Common myeloid progenitor, CD34-positive (primary cell): ENCODE results near the gene PCLAF.
"Not testable (repeated sequence)": the region's sequence is repeated elsewhere in the genome, so short reads cannot be mapped to it uniquely, and the experiment has no call there.

Source experiments
- CTCF ChIA-PET: fragments of 350-600 bp; sonication (Branson Sonifier 250); formaldehyde crosslinking; loops from one replicate; lab custom pipeline; 2021; ENCODE audit warnings: antibody characterized with exemption; lab: Charles Lee
- POLR2A ChIA-PET: fragments of 350-600 bp; sonication (Branson Sonifier 250); formaldehyde crosslinking; loops from one replicate; lab custom pipeline; 2021; ENCODE audit warnings: antibody characterized with exemption; lab: Charles Lee
- DNase-seq, 3 donors: peaks; one replicate each; pipeline versions ENCODE4 v3.0.0 to v3.0.0-alpha.2; 2013
- H3K27ac ChIP-seq, 2 experiments: 1 replicate in 1 of 2; 2 replicates in 1 of 2; pipeline ENCODE4 v1.7.0; 2013; ENCODE audit warnings: inconsistent platforms in 2 of 2, low read length in 2 of 2, mild to moderate bottlenecking in 2 of 2, low read depth in 1 of 2, moderate library complexity in 1 of 2; ENCODE audit not compliant: severe bottlenecking in 2 of 2, insufficient read depth in 1 of 2, poor library complexity in 1 of 2
- H3K27me3 ChIP-seq, 5 experiments: replicated peaks in 2 of 5; 1 replicate in 3 of 5; 2 replicates in 2 of 5; pipeline versions ENCODE4 v1.6.1 to v1.7.0; 2013; ENCODE audit warnings: low read length in 4 of 5, mild to moderate bottlenecking in 2 of 5, moderate library complexity in 2 of 5, inconsistent platforms in 1 of 5; ENCODE audit not compliant: insufficient read depth in 5 of 5, control insufficient read depth in 4 of 5
- H3K36me3 ChIP-seq, 4 experiments: 1 replicate in 2 of 4; 2 replicates in 2 of 4; pipeline versions ENCODE4 v1.6.1 to v1.7.0; 2013; ENCODE audit warnings: low read length in 3 of 4, control low read depth in 1 of 4, mild to moderate bottlenecking in 1 of 4; ENCODE audit not compliant: control insufficient read depth in 4 of 4, insufficient read depth in 4 of 4
- H3K4me1 ChIP-seq, 4 experiments: 1 replicate in 3 of 4; 2 replicates in 1 of 4; pipeline versions ENCODE4 v1.6.1 to v1.7.1; 2013; ENCODE audit warnings: low read length in 3 of 4, mild to moderate bottlenecking in 3 of 4, control low read depth in 1 of 4, inconsistent platforms in 1 of 4, moderate library complexity in 1 of 4; ENCODE audit not compliant: control insufficient read depth in 4 of 4, insufficient read depth in 4 of 4; ENCODE audit errors: control extremely low read depth in 1 of 4
- H3K4me3 ChIP-seq, 7 experiments: 1 replicate in 4 of 7; 2 replicates in 3 of 7; pipeline versions ENCODE4 v1.5.1 to v1.7.0; 2013; ENCODE audit warnings: mild to moderate bottlenecking in 7 of 7, low read length in 6 of 7, moderate library complexity in 6 of 7, inconsistent platforms in 2 of 7, low read depth in 2 of 7, control low read depth in 1 of 7; ENCODE audit not compliant: insufficient read depth in 4 of 7, control insufficient read depth in 1 of 7; ENCODE audit errors: extremely low read depth in 1 of 7
- H3K9me3 ChIP-seq, 5 experiments: 1 replicate in 4 of 5; 2 replicates in 1 of 5; pipeline versions ENCODE4 v1.6.1 to v1.7.1; 2013; ENCODE audit warnings: low read length in 4 of 5, mild to moderate bottlenecking in 2 of 5, inconsistent platforms in 1 of 5, low read depth in 1 of 5, moderate library complexity in 1 of 5; ENCODE audit not compliant: control insufficient read depth in 4 of 5, insufficient read depth in 2 of 5; ENCODE audit errors: control extremely low read depth in 1 of 5
- WGBS: methylation state at CpG from one replicate; pipeline ENCODE4 v1.1.5; 2013; ENCODE audit not compliant: insufficient coverage; 5-methylcytosine and 5-hydroxymethylcytosine counted together

Gene PCLAF

DNA sequence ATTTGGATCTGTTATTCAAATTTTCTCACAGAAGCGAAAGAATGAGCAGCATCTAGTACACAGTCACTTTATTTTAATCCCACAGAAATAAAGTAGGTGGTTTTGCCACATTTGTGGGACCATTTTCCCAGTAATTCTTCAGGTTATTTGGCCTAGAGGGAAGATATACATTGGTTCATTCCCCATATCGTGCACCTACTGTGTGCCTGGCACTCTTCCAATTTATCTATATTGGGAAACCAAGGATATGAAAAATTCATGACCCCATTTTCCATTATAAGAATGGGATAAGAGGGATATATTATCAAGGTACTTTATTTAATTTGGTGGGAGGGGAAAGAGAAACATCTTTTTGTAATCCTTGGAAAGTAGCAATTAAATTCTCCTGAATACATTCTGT lies 41.5 kb upstream of the PCLAF start:
- peaks cover under 1 to 9% (median 4%) of the 10 kb centered on the region in 4 experiments for H3K4me1 ChIP-seq
- CTCF ChIA-PET = interaction anchor here (2.3 kb wide), 1 partner anchor 259 kb away, joined by 10 read pairs; no protein-coding TSS in a partner anchor

DNA sequence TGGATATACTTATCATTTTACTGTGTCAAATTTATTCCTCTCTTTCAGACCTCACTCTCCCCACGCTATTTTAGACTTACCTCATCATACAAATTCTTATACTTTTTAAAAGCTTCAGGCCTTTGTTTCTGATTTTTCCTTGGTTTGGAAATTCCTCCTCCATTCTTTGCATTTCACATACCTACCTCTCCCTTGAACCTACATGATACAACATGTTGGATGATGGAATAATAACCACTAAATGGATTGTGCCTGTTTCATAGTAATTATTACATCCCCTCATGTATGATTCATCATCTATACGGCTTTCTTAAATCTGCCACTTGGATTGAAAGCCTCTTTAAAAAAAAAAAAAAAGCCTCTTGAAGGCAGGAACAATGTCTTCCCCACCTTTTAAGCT lies 31.0 kb upstream of the PCLAF start:
- no peaks in the 10 kb centered on the region for H3K27me3 ChIP-seq
- no peak overlapping the region for H3K27ac ChIP-seq
- no peaks in the 10 kb centered on the region for H3K9me3 ChIP-seq
- DNase-seq = no peak
- no peak overlapping the region for H3K4me3 ChIP-seq
- H3K4me1 ChIP-seq = no peaks in the 10 kb centered on the region
- WGBS = 100% methylated on average over 1 of the region's 2 CpGs
- H3K36me3 ChIP-seq = peaks cover 4 to 50% (median 34%) of the 10 kb centered on the region in 4 experiments
- POLR2A ChIA-PET = no interaction called here
- CTCF ChIA-PET = interaction anchor here (0.9 to 1.4 kb wide), 2 partner anchors 13 to 241 kb away, joined by 3 read pairs; no protein-coding TSS in a partner anchor

More for the DNA sequence above, 41.5 kb upstream of the PCLAF start:
- Histone ChIP-seq H3K36me3 (peaks cover 10 to 35% (median 19%) of the 10 kb centered on the region in 4 experiments), H3K4me3 (no peak overlapping the region), H3K27me3 (no peaks in the 10 kb centered on the region), H3K9me3 (no peaks in the 10 kb centered on the region), H3K27ac (no peak overlapping the region)
- WGBS = 100% methylated on average over 1 of the region's 2 CpGs
- POLR2A ChIA-PET = no interaction called here
- DNase-seq = no peak

GRCh38 chr15:64400583-64400982 lies 19.3 kb upstream of the PCLAF start:
- ChIA-PET CTCF (no interaction called here), POLR2A (interaction anchor here (0.6 kb wide), 1 partner anchor 21 kb away, joined by 3 read pairs; no protein-coding TSS in a partner anchor)
- Histone ChIP-seq H3K36me3 (peaks cover 15 to 70% (median 28%) of the 10 kb centered on the region in 4 experiments), H3K27ac (no peak overlapping the region), H3K27me3 (no peaks in the 10 kb centered on the region), H3K4me3 (no peak overlapping the region), H3K4me1 (peaks cover 0 to 3% (median 0%) of the 10 kb centered on the region in 4 experiments), H3K9me3 (no peaks in the 10 kb centered on the region)
- WGBS = 100% methylated on average over 1 of the region's 2 CpGs
- DNase-seq = no peak

GRCh38 chr15:64398575-64398974 lies 17.3 kb upstream of the PCLAF start:
- H3K27ac ChIP-seq = no peak overlapping the region
- H3K36me3 ChIP-seq = peaks cover 16 to 69% (median 30%) of the 10 kb centered on the region in 4 experiments
- CTCF ChIA-PET = interaction anchor here (0.7 to 1.1 kb wide), 5 partner anchors 10 to 266 kb away, joined by 3 to 4 read pairs (median 3); no protein-coding TSS in a partner anchor
- H3K4me1 ChIP-seq = no peaks in the 10 kb centered on the region
- no peak overlapping the region for H3K4me3 ChIP-seq
- H3K9me3 ChIP-seq = no peaks in the 10 kb centered on the region
- no peak for DNase-seq
- 100% methylated on average over 1 of the region's 2 CpGs for WGBS
- POLR2A ChIA-PET = interaction anchor here (1.2 kb wide), 1 partner anchor 11 kb away, joined by 4 read pairs; the partner anchor contains the start of gene TRIP4
- H3K27me3 ChIP-seq = no peaks in the 10 kb centered on the region

DNA sequence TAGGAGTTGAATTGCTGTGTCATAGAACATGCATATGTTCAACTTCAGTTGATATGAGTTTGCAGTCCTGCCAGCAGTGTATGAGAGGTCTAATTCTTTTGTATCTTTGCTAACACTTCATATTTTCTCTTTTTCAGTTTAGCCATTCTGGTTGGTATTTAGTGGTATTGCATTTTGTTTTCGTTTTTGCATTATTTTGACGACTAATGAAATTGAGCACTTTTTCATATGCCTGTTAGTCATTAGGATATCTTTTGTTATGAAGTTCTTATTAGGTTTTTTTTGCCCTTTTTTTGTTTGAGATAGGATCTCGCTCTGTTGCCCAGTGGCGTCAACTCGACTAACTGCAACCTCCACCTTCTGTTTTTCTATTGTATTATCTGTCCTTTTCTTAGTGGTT lies 15.5 kb upstream of the PCLAF start:
- no peaks in the 10 kb centered on the region for H3K9me3 ChIP-seq
- no peaks in the 10 kb centered on the region for H3K4me1 ChIP-seq
- peaks cover 16 to 61% (median 29%) of the 10 kb centered on the region in 4 experiments for H3K36me3 ChIP-seq
- CTCF ChIA-PET = no interaction called here
- no peak overlapping the region for H3K4me3 ChIP-seq
- WGBS = 100% methylated on average over 2 of the region's 5 CpGs
- no peak overlapping the region for H3K27ac ChIP-seq
- no peak for DNase-seq
- H3K27me3 ChIP-seq = no peaks in the 10 kb centered on the region
- POLR2A ChIA-PET = no interaction called here

GRCh38 chr15:64392471-64392870 lies 11.2 kb upstream of the PCLAF start:
- 96% methylated on average over 3 of the region's 3 CpGs for WGBS
- H3K27ac ChIP-seq, CTCF ChIA-PET, H3K9me3 ChIP-seq, POLR2A ChIA-PET, H3K27me3 ChIP-seq, H3K4me3 ChIP-seq, DNase-seq: not testable (repeated sequence)
- Histone ChIP-seq H3K36me3 (peaks cover 3 to 30% (median 15%) of the 10 kb centered on the region in 4 experiments), H3K4me1 (peaks cover 8 to 12% (median 9%) of the 10 kb centered on the region in 4 experiments)

GRCh38 chr15:64389036-64389435 lies 7.8 kb upstream of the PCLAF start:
- WGBS = 94% methylated on average over 5 of the region's 5 CpGs
- H3K27ac ChIP-seq = no peak overlapping the region
- POLR2A ChIA-PET = no interaction called here

More at GRCh38 chr15:64389036-64389435, 7.8 kb upstream of the PCLAF start:
- no peaks in the 10 kb centered on the region for H3K9me3 ChIP-seq
- CTCF ChIA-PET = no interaction called here
- no peak for DNase-seq
- H3K4me1 ChIP-seq = peaks cover 8 to 18% (median 11%) of the 10 kb centered on the region in 4 experiments
- peak overlapping the region in 2 of 7 experiments; percentile 86 to 100 for H3K4me3 ChIP-seq
- peaks cover 0 to 4% (median under 1%) of the 10 kb centered on the region in 4 experiments for H3K36me3 ChIP-seq
- no peaks in the 10 kb centered on the region for H3K27me3 ChIP-seq
